Stimulated activated memory B cell treated with anti-CD40 and anti-IgM and Interleukin-4, amounts not matched to agents 10 μg/mL and 1 μg/mL and 100 μg/mL, for 72 hours (primary cell): ENCODE data around the gene CXCL1.
A peak's percentile ranks its signal among the peaks of the same experiment; 100 is the strongest.

Experiments
- ATAC-seq: fragments of 150-1000 bp; cut with Tn5 transposase; 2 replicates; pipeline ENCODE4 v1.10.0; 2021
- H3K27ac Mint-ChIP-seq: one replicate; pipeline ENCODE4 v1.8.0; 2022; ENCODE audit warnings: mild to moderate bottlenecking, mixed read lengths
- H3K27me3 Mint-ChIP-seq: one replicate; pipeline ENCODE4 v1.8.0; 2022; ENCODE audit warnings: mixed read lengths
- H3K36me3 Mint-ChIP-seq: one replicate; pipeline ENCODE4 v1.8.0; 2022; ENCODE audit warnings: mixed read lengths
- H3K4me1 Mint-ChIP-seq: one replicate; pipeline ENCODE4 v1.8.0; 2022; ENCODE audit warnings: mixed read lengths
- H3K4me3 Mint-ChIP-seq: one replicate; pipeline ENCODE4 v1.8.0; 2022; ENCODE audit warnings: mild to moderate bottlenecking, moderate library complexity, mixed read lengths
- H3K9me3 Mint-ChIP-seq: one replicate; pipeline ENCODE4 v1.8.0; 2022; ENCODE audit warnings: mixed read lengths

Gene CXCL1

GRCh38 chr4:73864365-73864764, 4.8 kb upstream of the CXCL1 start:
- peaks cover 15% of the 10 kb centered on the region for H3K27me3 Mint-ChIP-seq
- no peaks in the 10 kb centered on the region for H3K36me3 Mint-ChIP-seq
- no peaks in the 10 kb centered on the region for H3K9me3 Mint-ChIP-seq
- no peak for ATAC-seq
- no peak overlapping the region for H3K27ac Mint-ChIP-seq
- no peak overlapping the region for H3K4me3 Mint-ChIP-seq
- H3K4me1 Mint-ChIP-seq: no peaks in the 10 kb centered on the region

- H3K36me3 Mint-ChIP-seq: no peaks in the 10 kb centered on the region
- H3K27ac Mint-ChIP-seq: no peak overlapping the region
- H3K4me1 Mint-ChIP-seq: no peaks in the 10 kb centered on the region
- no peaks in the 10 kb centered on the region for H3K9me3 Mint-ChIP-seq
- no peak for ATAC-seq
- peaks cover 20% of the 10 kb centered on the region for H3K27me3 Mint-ChIP-seq
- no peak overlapping the region for H3K4me3 Mint-ChIP-seq
Measured at GRCh38 chr4:73864961-73865360, 4.2 kb upstream of the CXCL1 start.

GRCh38 chr4:73865431-73866096, 3.6 kb upstream of the CXCL1 start:
- peaks cover 20% of the 10 kb centered on the region for H3K27me3 Mint-ChIP-seq
- no peak overlapping the region for H3K27ac Mint-ChIP-seq
- H3K36me3 Mint-ChIP-seq: no peaks in the 10 kb centered on the region
- no peaks in the 10 kb centered on the region for H3K4me1 Mint-ChIP-seq
- no peak overlapping the region for H3K4me3 Mint-ChIP-seq
- ATAC-seq: no peak
- no peaks in the 10 kb centered on the region for H3K9me3 Mint-ChIP-seq

- ATAC-seq: no peak
- Mint-ChIP-seq H3K9me3 (no peaks in the 10 kb centered on the region), H3K36me3 (no peaks in the 10 kb centered on the region), H3K4me3 (no peak overlapping the region), H3K4me1 (no peaks in the 10 kb centered on the region), H3K27ac (no peak overlapping the region), H3K27me3 (peaks cover 20% of the 10 kb centered on the region)
Measured at GRCh38 chr4:73866246-73866645, 2.9 kb upstream of the CXCL1 start.

GRCh38 chr4:73867783-73868182, 1.4 kb upstream of the CXCL1 start:
- Mint-ChIP-seq H3K27ac (no peak overlapping the region), H3K9me3 (no peaks in the 10 kb centered on the region), H3K4me1 (no peaks in the 10 kb centered on the region), H3K36me3 (no peaks in the 10 kb centered on the region), H3K27me3 (peaks cover 20% of the 10 kb centered on the region), H3K4me3 (no peak overlapping the region)
- ATAC-seq: no peak

GRCh38 chr4:73868206-73869129, 725 bp upstream of the CXCL1 start:
- H3K36me3 Mint-ChIP-seq: no peaks in the 10 kb centered on the region
- H3K27me3 Mint-ChIP-seq: peaks cover 20% of the 10 kb centered on the region
- no peaks in the 10 kb centered on the region for H3K9me3 Mint-ChIP-seq
- no peak overlapping the region for H3K27ac Mint-ChIP-seq
- H3K4me3 Mint-ChIP-seq: no peak overlapping the region
- H3K4me1 Mint-ChIP-seq: no peaks in the 10 kb centered on the region
- ATAC-seq: peak; percentile 22

- H3K36me3 Mint-ChIP-seq: no peaks in the 10 kb centered on the region
- no peak overlapping the region for H3K27ac Mint-ChIP-seq
- H3K27me3 Mint-ChIP-seq: peaks cover 20% of the 10 kb centered on the region
- no peak for ATAC-seq
- H3K4me1 Mint-ChIP-seq: no peaks in the 10 kb centered on the region
- H3K4me3 Mint-ChIP-seq: no peak overlapping the region
- H3K9me3 Mint-ChIP-seq: no peaks in the 10 kb centered on the region
Measured at GRCh38 chr4:73870260-73870659, 1.1 kb downstream of the CXCL1 start.

- H3K4me3 Mint-ChIP-seq: no peak overlapping the region
- no peak for ATAC-seq
- H3K9me3 Mint-ChIP-seq: no peaks in the 10 kb centered on the region
- H3K36me3 Mint-ChIP-seq: no peaks in the 10 kb centered on the region
- H3K4me1 Mint-ChIP-seq: no peaks in the 10 kb centered on the region
- H3K27ac Mint-ChIP-seq: no peak overlapping the region
- peaks cover 20% of the 10 kb centered on the region for H3K27me3 Mint-ChIP-seq
Measured at GRCh38 chr4:73870768-73871167, 1.6 kb downstream of the CXCL1 start.

GRCh38 chr4:73871511-73872310, 2.5 kb downstream of the CXCL1 start:
- ATAC-seq: no peak
- no peaks in the 10 kb centered on the region for H3K4me1 Mint-ChIP-seq

GRCh38 chr4:73872316-73873108, 3.3 kb downstream of the CXCL1 start:
- ATAC-seq: no peak
- H3K4me1 Mint-ChIP-seq: no peaks in the 10 kb centered on the region
- H3K27me3 Mint-ChIP-seq: peaks cover 20% of the 10 kb centered on the region
- no peak overlapping the region for H3K27ac Mint-ChIP-seq
- H3K36me3 Mint-ChIP-seq: no peaks in the 10 kb centered on the region
- H3K4me3 Mint-ChIP-seq: no peak overlapping the region
- H3K9me3 Mint-ChIP-seq: no peaks in the 10 kb centered on the region

More at GRCh38 chr4:73871511-73872310, 2.5 kb downstream of the CXCL1 start:
- peaks cover 20% of the 10 kb centered on the region for H3K27me3 Mint-ChIP-seq
- H3K27ac Mint-ChIP-seq: no peak overlapping the region
- no peak overlapping the region for H3K4me3 Mint-ChIP-seq
- no peaks in the 10 kb centered on the region for H3K36me3 Mint-ChIP-seq
- H3K9me3 Mint-ChIP-seq: no peaks in the 10 kb centered on the region

GRCh38 chr4:73874386-73874785, 5.2 kb downstream of the CXCL1 start:
- H3K4me3 Mint-ChIP-seq: no peak overlapping the region
- H3K4me1 Mint-ChIP-seq: no peaks in the 10 kb centered on the region
- no peaks in the 10 kb centered on the region for H3K36me3 Mint-ChIP-seq
- no peak overlapping the region for H3K27ac Mint-ChIP-seq
- peaks cover 6% of the 10 kb centered on the region for H3K27me3 Mint-ChIP-seq
- H3K9me3 Mint-ChIP-seq: no peaks in the 10 kb centered on the region
- ATAC-seq: no peak

GRCh38 chr4:73875401-73875800, 6.2 kb downstream of the CXCL1 start:
- ATAC-seq: no peak
- H3K4me1 Mint-ChIP-seq: no peaks in the 10 kb centered on the region
- no peaks in the 10 kb centered on the region for H3K9me3 Mint-ChIP-seq
- H3K27ac Mint-ChIP-seq: no peak overlapping the region
- H3K27me3 Mint-ChIP-seq: no peaks in the 10 kb centered on the region
- H3K4me3 Mint-ChIP-seq: no peak overlapping the region
- no peaks in the 10 kb centered on the region for H3K36me3 Mint-ChIP-seq

- Mint-ChIP-seq H3K27me3 (peaks cover 14% of the 10 kb centered on the region), H3K4me3 (no peak overlapping the region)
- no peak for ATAC-seq
Measured at GRCh38 chr4:73883306-73883705, 14.1 kb downstream of the CXCL1 start.

GRCh38 chr4:73885574-73886267, 16.5 kb downstream of the CXCL1 start:
- Mint-ChIP-seq H3K36me3 (no peaks in the 10 kb centered on the region), H3K4me1 (no peaks in the 10 kb centered on the region), H3K4me3 (no peak overlapping the region), H3K27me3 (peaks cover 14% of the 10 kb centered on the region), H3K9me3 (no peaks in the 10 kb centered on the region), H3K27ac (no peak overlapping the region)
- ATAC-seq: no peak

More at GRCh38 chr4:73883306-73883705, 14.1 kb downstream of the CXCL1 start:
- H3K36me3 Mint-ChIP-seq: no peaks in the 10 kb centered on the region
- H3K27ac Mint-ChIP-seq: no peak overlapping the region
- no peaks in the 10 kb centered on the region for H3K4me1 Mint-ChIP-seq
- H3K9me3 Mint-ChIP-seq: no peaks in the 10 kb centered on the region
